PC-9 (cell line): Measurements from ENCODE around the gene SMTNL1. TPM values are rescaled to one million over a fixed set of nuclear protein-coding genes. Genes with fewer than 3 reads are reported as not detected.

Experiments used
- BruUV-seq: library from RNA; stranded (reverse); fragments of 400-500 nt; replicated peaks from 2 replicates; lab custom pipeline; 2021; lab: Mats Ljungman, UMichigan
- CTCF ChIA-PET: fragments of 300-600 bp; sonication (Branson Sonifier 250); formaldehyde crosslinking; loops from one replicate; lab custom pipeline; 2022; ENCODE audit warnings: antibody characterized with exemption; lab: Charles Lee
- POLR2A ChIA-PET: fragments of 300-600 bp; sonication (Branson Sonifier 250); formaldehyde crosslinking; loops from one replicate; lab custom pipeline; 2022; ENCODE audit warnings: antibody characterized with exemption; ENCODE audit not compliant: unreplicated experiment; lab: Charles Lee
- DNase-seq, 2 experiments: peaks; one replicate each; pipeline versions ENCODE4 v3.0.0 to v3.0.0-alpha.2; 2015 to 2022; ENCODE audit warnings: mixed read lengths in 1 of 2
- H2AFZ ChIP-seq: fragments of 200-600 bp; sonication (generic); 2 replicates; pipeline ENCODE4 v1.8.1; 2017; ENCODE audit warnings: antibody characterized with exemption
- H3F3A ChIP-seq: fragments of 200-600 bp; sonication (generic); 2 replicates; pipeline ENCODE4 v1.8.1; 2017; ENCODE audit warnings: antibody characterized with exemption, mild to moderate bottlenecking, low read depth; ENCODE audit not compliant: insufficient read depth
- H3K27ac ChIP-seq: fragments of 200-600 bp; sonication (generic); 2 replicates; pipeline ENCODE4 v1.6.1; 2016; ENCODE audit warnings: mixed run types
- H3K27me3 ChIP-seq: fragments of 200-600 bp; sonication (generic); 2 replicates; pipeline ENCODE4 v1.6.1; 2016; ENCODE audit warnings: low read depth, mixed run types; ENCODE audit not compliant: insufficient read depth
- H3K36me3 ChIP-seq: fragments of 200-600 bp; sonication (generic); 2 replicates; pipeline ENCODE4 v1.6.1; 2016; ENCODE audit warnings: low read depth, mixed run types
- H3K4me1 ChIP-seq: fragments of 200-600 bp; sonication (generic); replicated peaks from 2 replicates; pipeline ENCODE4 v1.6.1; 2016; ENCODE audit warnings: mixed run types; ENCODE audit not compliant: insufficient read depth
- H3K4me2 ChIP-seq: fragments of 200-600 bp; sonication (generic); 2 replicates; pipeline ENCODE4 v1.6.1; 2017; ENCODE audit warnings: mixed run types
- H3K4me3 ChIP-seq: fragments of 200-600 bp; sonication (generic); 2 replicates; pipeline ENCODE4 v1.6.1; 2016; ENCODE audit warnings: mixed run types
- H3K79me2 ChIP-seq: fragments of 200-600 bp; sonication (generic); 2 replicates; pipeline ENCODE4 v1.6.1; 2017; ENCODE audit warnings: low read depth, mixed run types
- H3K9me2 ChIP-seq: fragments of 200-600 bp; sonication (generic); 2 replicates; pipeline ENCODE4 v1.8.1; 2017; ENCODE audit warnings: mild to moderate bottlenecking; ENCODE audit not compliant: insufficient read depth
- H3K9me3 ChIP-seq: fragments of 200-600 bp; sonication (generic); 2 replicates; pipeline ENCODE4 v1.8.1; 2016; ENCODE audit warnings: low read depth; ENCODE audit not compliant: insufficient read depth
- H4K20me1 ChIP-seq: fragments of 200-600 bp; sonication (generic); 2 replicates; pipeline ENCODE4 v1.8.1; 2017; ENCODE audit not compliant: insufficient read depth
- CTCF ChIP-seq: fragments of 200-600 bp; sonication (generic); conservative IDR thresholded peaks from 2 replicates; pipeline ENCODE4 v1.6.1; 2017; ENCODE audit warnings: mixed run types, antibody characterized with exemption, mild to moderate bottlenecking, moderate library complexity
- EZH2 ChIP-seq: fragments of 200-600 bp; sonication (generic); IDR thresholded peaks from 2 replicates; pipeline ENCODE4 v1.8.0; 2017; ENCODE audit warnings: antibody characterized with exemption, low read depth
- intact Hi-C: fragments of 100-400 bp; cut with micrococcal nuclease; formaldehyde crosslinking; loops from one replicate; pipeline ENCODE4 v1.10.0; 2022; ENCODE audit not compliant: unreplicated experiment
- total RNA-seq: library from RNA; stranded (reverse); gene quantifications from 2 replicates; pipeline ENCODE4 v1.2.3, GENCODE V29; 2021

Gene SMTNL1
- total RNA-seq, 1 experiment from 2014 or later, result not detected

- Histone ChIP-seq H3K27me3 (no peaks in the 10 kb centered on the region), H3K79me2 (no peaks in the 10 kb centered on the region), H2AFZ (no peak overlapping the region), H4K20me1 (no peaks in the 10 kb centered on the region), H3K4me2 (no peak overlapping the region), H3K4me3 (no peak overlapping the region), H3F3A (no peaks in the 10 kb centered on the region), H3K9me2 (no peaks in the 10 kb centered on the region), H3K9me3 (no peaks in the 10 kb centered on the region), H3K36me3 (no peaks in the 10 kb centered on the region), H3K4me1 (0 out of 2 replicates have a peak, but pooled peaks cover 5% of the 10 kb centered on the region), H3K27ac (no peak overlapping the region)
- BruUV-seq, result no TSS peak
- CTCF ChIA-PET, result no interaction called here
- DNase-seq, result peak in 1 of 2 experiments; percentile 31
- intact Hi-C loops, result no loop called here
- no peak for TF ChIP-seq CTCF
- no peak for TF ChIP-seq EZH2
- POLR2A ChIA-PET, result no interaction called here
These were observed 9.6 kb downstream of the SMTNL1 start for GRCh38 chr11:57546869-57547475.

GRCh38 chr11:57547854-57548377, 10.5 kb downstream of the SMTNL1 start:
- no peaks in the 10 kb centered on the region for H3K9me2 ChIP-seq
- H3K4me3 ChIP-seq, result no peak overlapping the region
- CTCF ChIA-PET, result no interaction called here
- H3K9me3 ChIP-seq, result no peaks in the 10 kb centered on the region
- no TSS peak for BruUV-seq
- H3K27me3 ChIP-seq, result no peaks in the 10 kb centered on the region
- H3K36me3 ChIP-seq, result no peaks in the 10 kb centered on the region
- H2AFZ ChIP-seq, result no peak overlapping the region
- 0 out of 2 replicates have a peak, but pooled peaks cover 5% of the 10 kb centered on the region for H3K4me1 ChIP-seq
- no peak overlapping the region for H3K4me2 ChIP-seq
- DNase-seq, result no peak
- H3F3A ChIP-seq, result no peaks in the 10 kb centered on the region
- H4K20me1 ChIP-seq, result no peaks in the 10 kb centered on the region
- intact Hi-C loops, result no loop called here
- no peaks in the 10 kb centered on the region for H3K79me2 ChIP-seq
- no peak overlapping the region for H3K27ac ChIP-seq
- TF ChIP-seq CTCF (no peak), EZH2 (no peak)
- POLR2A ChIA-PET, result no interaction called here

GRCh38 chr11:57549983-57550382, 12.6 kb downstream of the SMTNL1 start:
- Histone ChIP-seq H3F3A (no peaks in the 10 kb centered on the region), H3K27ac (no peak overlapping the region), H3K36me3 (no peaks in the 10 kb centered on the region), H3K4me1 (no peaks in the 10 kb centered on the region), H3K9me2 (no peaks in the 10 kb centered on the region), H3K4me3 (no peak overlapping the region), H4K20me1 (no peaks in the 10 kb centered on the region), H3K9me3 (no peaks in the 10 kb centered on the region), H3K79me2 (no peaks in the 10 kb centered on the region), H2AFZ (no peak overlapping the region), H3K27me3 (no peaks in the 10 kb centered on the region), H3K4me2 (no peak overlapping the region)
- no TSS peak for BruUV-seq
- TF ChIP-seq EZH2 (no peak), CTCF (no peak)
- ChIA-PET POLR2A (no interaction called here), CTCF (interaction anchor here (0.5 to 0.6 kb wide), 2 partner anchors 18 to 93 kb away, joined by 3 to 5 read pairs; no protein-coding TSS in a partner anchor)
- intact Hi-C loops, result no loop called here
- no peak for DNase-seq
